BJ (cell line): ENCODE data around the gene TRPV3. TPM values are rescaled to one million over a fixed set of nuclear protein-coding genes. Genes with fewer than 3 reads are reported as not detected.

ENCODE experiments used
- CTCF ChIA-PET: fragments of 350-600 bp; formaldehyde crosslinking; extraction: SDS; loops from one replicate; lab custom pipeline; 2021; ENCODE audit warnings: antibody characterized with exemption, inconsistent platforms; lab: Yijun Ruan, JAX
- POLR2A ChIA-PET: fragments of 300-600 bp; sonication (Branson Sonifier 250); formaldehyde crosslinking; extraction: SDS; loops from one replicate; lab custom pipeline; 2021; ENCODE audit warnings: antibody characterized with exemption; lab: Charles Lee
- DNase-seq: peaks from one replicate; pipeline ENCODE4 v3.0.0-alpha.2; 2011; ENCODE audit warnings: low read depth
- H3K27me3 ChIP-seq: 2 replicates; pipeline ENCODE4 v1.6.0; 2011; ENCODE audit warnings: low read length; ENCODE audit not compliant: control insufficient read depth, insufficient read depth
- H3K36me3 ChIP-seq: 2 replicates; pipeline ENCODE4 v1.5.1; 2011; ENCODE audit warnings: low read length; ENCODE audit not compliant: control insufficient read depth, insufficient read depth
- H3K4me3 ChIP-seq: 2 replicates; pipeline ENCODE4 v1.5.1; 2011; ENCODE audit warnings: low read depth, mild to moderate bottlenecking, control low read depth, low read length
- CTCF ChIP-seq: IDR thresholded peaks from 2 replicates; pipeline ENCODE4 v1.5.1; 2011; ENCODE audit warnings: low read depth, mild to moderate bottlenecking, control low read depth, inconsistent platforms, low read length, moderate library complexity; ENCODE audit not compliant: insufficient read depth
- polyA plus RNA-seq: library from polyadenylated mRNA; depleted of rRNA; stranded (reverse); fragments of >200 nt; gene quantifications from 2 replicates; pipeline ENCODE4 v1.2.3, GENCODE V29; 2011

TRPV3 gene
- polyA plus RNA-seq, 1 experiment = 0.56 TPM

- POLR2A ChIA-PET = no interaction called here
- CTCF ChIA-PET = no interaction called here
- TF ChIP-seq CTCF = no peak
- Histone ChIP-seq H3K36me3 (no peaks in the 10 kb centered on the region), H3K4me3 (no peak overlapping the region), H3K27me3 (no peaks in the 10 kb centered on the region; the same call in 1 of the 2 replicates)
- DNase-seq = no peak
Measured at GRCh38 chr17:3507071-3507470, 50.5 kb downstream of the TRPV3 start.

GRCh38 chr17:3506054-3506453 is 51.6 kb downstream of the TRPV3 start:
- TF ChIP-seq CTCF = no peak
- Histone ChIP-seq H3K27me3 (no peaks in the 10 kb centered on the region; the same call in 1 of the 2 replicates), H3K36me3 (no peaks in the 10 kb centered on the region), H3K4me3 (no peak overlapping the region)
- POLR2A ChIA-PET = no interaction called here
- CTCF ChIA-PET = no interaction called here
- no peak for DNase-seq

GRCh38 chr17:3505008-3505407 is 52.6 kb downstream of the TRPV3 start:
- ChIA-PET CTCF (no interaction called here), POLR2A (no interaction called here)
- Histone ChIP-seq H3K36me3 (no peaks in the 10 kb centered on the region), H3K27me3 (no peaks in the 10 kb centered on the region; the same call in 1 of the 2 replicates), H3K4me3 (no peak overlapping the region)
- DNase-seq = no peak
- no peak for TF ChIP-seq CTCF

GRCh38 chr17:3503285-3503684 is 54.3 kb downstream of the TRPV3 start:
- DNase-seq = no peak
- H3K4me3 ChIP-seq = no peak overlapping the region
- POLR2A ChIA-PET = no interaction called here
- no peaks in the 10 kb centered on the region; the same call in 1 of the 2 replicates for H3K27me3 ChIP-seq
- CTCF ChIA-PET = no interaction called here
- no peak for TF ChIP-seq CTCF
- no peaks in the 10 kb centered on the region for H3K36me3 ChIP-seq

- POLR2A ChIA-PET = no interaction called here
- Histone ChIP-seq H3K36me3 (no peaks in the 10 kb centered on the region), H3K27me3 (no peaks in the 10 kb centered on the region; the same call in 1 of the 2 replicates), H3K4me3 (no peak overlapping the region)
- no peak for TF ChIP-seq CTCF
- CTCF ChIA-PET = no interaction called here
- no peak for DNase-seq
Measured at GRCh38 chr17:3502466-3502865, 55.1 kb downstream of the TRPV3 start.
